ENCODE measurements around the gene PSMD1. TPM values are rescaled to one million over a fixed set of nuclear protein-coding genes. Genes with fewer than 3 reads are reported as not detected.

Gene PSMD1
- polyA plus RNA-seq, 1 experiment, result 153 TPM

DNA sequence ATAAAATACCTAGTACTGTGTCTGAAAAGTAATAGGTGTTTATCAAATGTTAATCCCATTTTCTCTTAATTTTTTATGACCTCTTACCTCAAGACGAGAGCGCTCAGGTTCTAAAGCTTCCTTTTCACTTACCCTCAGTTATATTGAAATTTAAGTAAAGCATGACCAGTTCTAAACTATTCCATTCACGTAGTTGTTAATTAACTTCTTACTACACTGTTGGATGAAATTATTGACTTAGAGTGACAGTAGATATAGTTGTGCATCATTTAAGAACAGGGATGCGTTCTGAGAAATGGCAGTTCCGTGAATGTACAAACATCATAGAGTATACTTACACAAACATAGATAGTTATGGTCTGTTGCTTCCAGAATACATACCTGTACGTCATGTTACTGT is 88.2 kb downstream of the PSMD1 start:
- Histone ChIP-seq H3K36me3 (ENCODE audit: control insufficient read depth, insufficient read depth, low read length) (peaks cover 1% of the 10 kb centered on the region), H3K27me3 (ENCODE audit: control insufficient read depth, insufficient read depth, low read length) (no peaks in the 10 kb centered on the region), H3K4me3 (ENCODE audit: low read depth, low read length) (no peak overlapping the region)
- no peak for DNase-seq (ENCODE audit: low read depth)
- POLR2A ChIA-PET, result no interaction called here
- TF ChIP-seq, protein P1, sequence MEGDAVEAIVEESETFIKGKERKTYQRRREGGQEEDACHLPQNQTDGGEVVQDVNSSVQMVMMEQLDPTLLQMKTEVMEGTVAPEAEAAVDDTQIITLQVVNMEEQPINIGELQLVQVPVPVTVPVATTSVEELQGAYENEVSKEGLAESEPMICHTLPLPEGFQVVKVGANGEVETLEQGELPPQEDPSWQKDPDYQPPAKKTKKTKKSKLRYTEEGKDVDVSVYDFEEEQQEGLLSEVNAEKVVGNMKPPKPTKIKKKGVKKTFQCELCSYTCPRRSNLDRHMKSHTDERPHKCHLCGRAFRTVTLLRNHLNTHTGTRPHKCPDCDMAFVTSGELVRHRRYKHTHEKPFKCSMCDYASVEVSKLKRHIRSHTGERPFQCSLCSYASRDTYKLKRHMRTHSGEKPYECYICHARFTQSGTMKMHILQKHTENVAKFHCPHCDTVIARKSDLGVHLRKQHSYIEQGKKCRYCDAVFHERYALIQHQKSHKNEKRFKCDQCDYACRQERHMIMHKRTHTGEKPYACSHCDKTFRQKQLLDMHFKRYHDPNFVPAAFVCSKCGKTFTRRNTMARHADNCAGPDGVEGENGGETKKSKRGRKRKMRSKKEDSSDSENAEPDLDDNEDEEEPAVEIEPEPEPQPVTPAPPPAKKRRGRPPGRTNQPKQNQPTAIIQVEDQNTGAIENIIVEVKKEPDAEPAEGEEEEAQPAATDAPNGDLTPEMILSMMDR (IDR thresholded peaks at IDR 0.05; ENCODE audit: insufficient read depth, low read depth, low read length), result no peak
- CTCF ChIA-PET, result interaction anchor here (1.4 kb wide), 1 partner anchor 10 kb away, joined by 3 read pairs; no protein-coding TSS in a partner anchor

DNA sequence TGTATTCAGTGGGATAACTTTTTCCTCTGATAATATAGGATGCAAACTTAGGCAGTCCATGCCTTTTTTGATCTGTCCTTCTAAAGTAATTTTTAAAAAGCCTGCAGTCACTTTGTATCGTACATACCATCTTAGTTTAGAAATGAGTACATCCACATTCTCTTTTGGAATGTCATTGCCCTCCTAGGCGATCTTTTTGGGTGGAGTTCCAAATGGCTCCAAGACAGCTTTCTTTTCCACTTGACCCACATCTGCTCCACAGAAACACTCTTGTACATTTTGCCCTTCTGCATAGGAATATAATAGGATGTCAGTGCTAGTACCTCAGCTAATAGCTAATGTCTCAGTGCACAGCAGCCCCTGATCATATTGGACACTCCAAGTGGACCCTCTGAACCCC is 90.0 kb downstream of the PSMD1 start:
- POLR2A ChIA-PET, result interaction anchor here (0.6 kb wide), 1 partner anchor 13 kb away, joined by 3 read pairs; no protein-coding TSS in a partner anchor
- TF ChIP-seq, protein P1 (IDR thresholded peaks at IDR 0.05; ENCODE audit: insufficient read depth, low read depth, low read length), result no peak
- DNase-seq (ENCODE audit: low read depth), result peak; percentile 39
- CTCF ChIA-PET, result interaction anchor here (0.7 kb wide), 1 partner anchor 60 kb away, joined by 3 read pairs; no protein-coding TSS in a partner anchor
- Histone ChIP-seq H3K27me3 (ENCODE audit: control insufficient read depth, insufficient read depth, low read length) (no peaks in the 10 kb centered on the region), H3K36me3 (ENCODE audit: control insufficient read depth, insufficient read depth, low read length) (peaks cover 1% of the 10 kb centered on the region; the same call in 1 of the 2 replicates), H3K4me3 (ENCODE audit: low read depth, low read length) (no peak overlapping the region)

DNA sequence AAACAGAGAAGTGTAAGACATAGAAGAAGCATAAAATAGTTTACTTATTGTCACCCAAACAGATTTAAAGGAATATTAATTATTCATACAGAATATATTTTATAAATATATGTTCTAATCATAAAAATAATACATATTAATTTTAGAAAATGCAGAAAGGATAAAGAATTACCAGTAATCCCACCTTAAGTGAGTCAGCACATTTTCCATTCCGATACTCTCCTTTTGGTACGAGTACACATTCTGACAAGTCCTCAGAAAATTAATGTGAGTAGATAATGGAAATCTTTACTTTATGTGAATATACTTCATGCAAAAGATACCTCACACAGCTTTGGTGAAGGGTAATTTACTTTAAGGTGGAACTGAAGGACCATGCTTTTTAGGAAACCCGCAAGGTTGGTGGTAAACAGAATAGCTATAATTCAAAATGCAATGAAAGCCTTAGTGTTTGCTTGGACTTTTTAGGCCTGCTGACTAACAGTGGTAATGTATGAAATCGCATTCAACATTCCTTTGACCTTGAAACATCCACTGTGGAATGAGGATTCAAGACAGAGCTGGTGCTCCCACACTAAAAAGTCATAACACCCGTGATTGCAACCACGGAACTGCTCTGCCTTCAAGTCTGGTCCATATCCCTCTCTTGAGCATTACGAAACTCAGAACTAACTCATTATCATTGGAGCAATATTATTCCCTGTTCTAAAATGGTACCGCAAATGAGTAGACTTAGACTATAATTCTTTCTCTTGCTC is 96.3 kb downstream of the PSMD1 start:
- H3K4me3 ChIP-seq (ENCODE audit: low read depth, low read length), result no peak overlapping the region
- POLR2A ChIA-PET, result interaction anchor here (0.6 to 1.0 kb wide), 3 partner anchors 9 to 564 kb away, joined by 3 read pairs; no protein-coding TSS in a partner anchor
- no peaks in the 10 kb centered on the region for H3K27me3 ChIP-seq (ENCODE audit: control insufficient read depth, insufficient read depth, low read length)
- peaks cover 5% of the 10 kb centered on the region for H3K36me3 ChIP-seq (ENCODE audit: control insufficient read depth, insufficient read depth, low read length)
- no peak for DNase-seq (ENCODE audit: low read depth)
- CTCF ChIA-PET, result interaction anchor here (0.8 kb wide), 1 partner anchor 49 kb away, joined by 3 read pairs; no protein-coding TSS in a partner anchor
- TF ChIP-seq, protein P1 (IDR thresholded peaks at IDR 0.05; ENCODE audit: insufficient read depth, low read depth, low read length), result no peak

DNA sequence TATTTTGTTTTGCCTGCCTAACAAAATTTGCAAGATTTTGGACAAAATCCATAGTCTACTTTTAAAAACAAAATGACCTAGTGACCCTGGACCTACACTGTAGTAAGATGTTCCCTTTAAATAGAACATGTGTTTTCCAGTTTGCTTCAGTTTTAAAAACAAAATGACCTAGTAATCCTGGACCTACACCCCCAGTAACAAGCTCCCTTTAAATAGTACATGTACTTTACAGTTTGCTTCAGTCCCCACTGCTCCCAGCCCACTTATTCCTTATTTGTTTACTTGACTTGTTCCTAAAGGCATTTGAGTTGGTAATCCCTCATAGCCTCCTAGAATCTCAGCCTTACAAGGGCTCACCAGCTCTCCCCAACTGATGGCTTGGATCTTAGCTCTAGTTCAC is 102.6 kb downstream of the PSMD1 start:
- Histone ChIP-seq H3K4me3 (ENCODE audit: low read depth, low read length) (no peak overlapping the region), H3K36me3 (ENCODE audit: control insufficient read depth, insufficient read depth, low read length) (peaks cover 1% of the 10 kb centered on the region; the same call in 1 of the 2 replicates), H3K27me3 (ENCODE audit: control insufficient read depth, insufficient read depth, low read length) (no peaks in the 10 kb centered on the region)
- TF ChIP-seq, protein P1 (IDR thresholded peaks at IDR 0.05; ENCODE audit: insufficient read depth, low read depth, low read length), result no peak
- no peak for DNase-seq (ENCODE audit: low read depth)
- CTCF ChIA-PET, result interaction anchor here (1.0 kb wide), 1 partner anchor 32 kb away, joined by 3 read pairs; no protein-coding TSS in a partner anchor
- POLR2A ChIA-PET, result interaction anchor here (0.6 kb wide), 1 partner anchor 373 kb away, joined by 11 read pairs; no protein-coding TSS in a partner anchor

DNA sequence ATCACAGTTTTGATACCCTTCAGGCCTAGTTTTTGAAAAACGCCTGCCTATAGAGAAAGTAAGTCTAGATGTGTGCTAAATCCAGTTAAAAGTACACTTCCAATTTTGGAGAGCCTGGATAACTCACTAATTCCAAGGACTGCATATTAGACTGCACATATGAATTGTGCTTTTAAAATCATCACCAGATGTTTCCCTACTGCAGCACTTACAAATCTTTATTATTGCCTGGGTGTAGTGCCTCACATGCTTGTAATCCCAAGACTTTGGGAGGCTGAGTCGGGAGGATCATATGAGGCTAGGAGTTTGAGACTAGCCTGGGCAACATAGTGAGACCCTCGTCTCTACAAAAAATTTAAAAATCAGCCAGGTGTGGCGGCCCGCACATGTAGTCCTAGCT is 104.0 kb downstream of the PSMD1 start:
- CTCF ChIA-PET, result no interaction called here

More for the DNA sequence above, 104.0 kb downstream of the PSMD1 start:
- Histone ChIP-seq H3K4me3 (ENCODE audit: low read depth, low read length) (no peak overlapping the region), H3K36me3 (ENCODE audit: control insufficient read depth, insufficient read depth, low read length) (no peaks in the 10 kb centered on the region), H3K27me3 (ENCODE audit: control insufficient read depth, insufficient read depth, low read length) (no peaks in the 10 kb centered on the region)
- TF ChIP-seq, protein P1 (IDR thresholded peaks at IDR 0.05; ENCODE audit: insufficient read depth, low read depth, low read length), result no peak
- DNase-seq (ENCODE audit: low read depth), result no peak
- POLR2A ChIA-PET, result no interaction called here
